Measurements from ENCODE around the gene FNDC10. TPM values are rescaled to one million over a fixed set of nuclear protein-coding genes. Genes with fewer than 3 reads are reported as not detected.
A peak's percentile ranks its signal among the peaks of the same experiment; 100 is the strongest.
"Not testable (repeated sequence)": the region's sequence is repeated elsewhere in the genome, so short reads cannot be mapped to it uniquely, and the experiment has no call there.

The FNDC10 gene
- 4.1 TPM for total RNA-seq

GRCh38 chr1:1599935-1600860, at the start of gene FNDC10:
Gene FNDC10, minus strand, starts transcription at chr1:1600135. Its CDS starts 120 bp downstream, at chr1:1600015.
- no peak for DNase-seq (ENCODE audit: low spot score)

DNA sequence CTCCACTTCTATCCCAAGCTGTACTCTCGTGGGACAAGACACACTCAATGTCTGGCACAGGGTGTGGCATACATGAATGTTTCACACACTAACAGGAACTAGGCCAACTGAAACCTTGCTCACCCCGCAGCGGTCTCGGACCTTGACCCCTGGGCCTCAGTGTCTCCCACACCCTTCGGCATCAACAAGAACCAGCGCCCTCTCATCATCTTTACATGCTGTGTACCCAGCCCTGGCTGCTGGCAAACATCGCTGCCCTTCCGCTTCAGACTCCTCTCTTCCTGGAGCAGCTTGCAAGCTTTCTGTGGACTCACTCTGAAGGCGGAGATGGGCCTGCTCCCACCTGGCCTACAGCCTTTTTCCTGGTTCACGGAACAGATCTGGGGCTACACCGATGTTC, 48.3 kb upstream of the FNDC10 start:
- not testable (repeated sequence) for DNase-seq (ENCODE audit: low spot score)

DNA sequence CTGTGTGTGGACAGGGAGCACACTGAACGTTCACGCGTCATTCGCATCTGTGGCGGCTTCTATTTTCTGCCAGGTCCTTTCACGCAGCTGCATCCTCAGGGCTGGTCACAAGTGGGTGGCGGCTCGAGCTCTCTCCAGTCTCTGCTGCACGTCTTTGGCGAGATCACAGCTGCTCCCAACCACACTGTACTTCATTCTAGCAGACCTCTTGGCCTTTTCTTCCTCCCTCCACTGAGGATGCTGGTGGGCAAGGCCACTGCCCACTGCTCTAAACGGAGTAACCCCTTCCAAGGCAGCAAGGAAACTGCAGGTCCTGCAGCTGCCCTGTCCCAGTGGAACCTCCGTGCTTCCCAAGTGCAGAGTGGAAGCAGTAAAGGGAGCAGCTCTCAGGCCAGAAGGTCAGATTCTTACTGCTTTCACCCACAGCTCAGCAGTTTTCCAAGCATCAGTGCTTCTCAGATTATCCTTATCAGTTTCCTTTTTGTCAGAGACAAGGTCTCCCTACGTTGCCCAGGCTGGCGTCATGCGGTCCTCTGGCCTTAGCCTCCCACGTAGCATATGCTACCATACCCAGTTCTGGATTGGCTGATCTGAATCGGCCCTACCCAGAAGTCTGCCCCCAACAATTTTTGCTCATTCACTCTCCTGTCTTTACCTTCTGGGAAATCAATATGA, 47.8 kb upstream of the FNDC10 start:
- not testable (repeated sequence) for DNase-seq (ENCODE audit: low spot score)

DNA sequence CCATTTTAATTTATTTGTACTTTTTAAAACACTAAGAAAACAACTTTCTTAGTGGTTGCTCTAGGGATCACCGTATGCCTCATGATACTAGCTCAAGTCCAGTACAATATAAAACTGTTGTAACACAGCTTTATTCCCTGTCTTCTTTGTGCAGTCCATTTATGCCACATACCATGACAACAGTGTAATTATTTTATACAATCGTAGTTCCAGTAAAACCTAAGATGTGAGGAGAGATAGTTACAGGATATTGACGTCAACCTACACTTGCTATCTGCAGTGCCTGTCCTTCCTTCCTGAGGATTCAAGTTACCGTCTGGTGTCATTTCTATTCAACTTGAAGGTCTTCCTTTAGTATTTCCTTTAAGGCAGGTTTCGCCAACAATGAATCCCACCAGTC, 46.4 kb upstream of the FNDC10 start:
- DNase-seq (ENCODE audit: low spot score): not testable (repeated sequence)

GRCh38 chr1:1640711-1641461, 41.0 kb upstream of the FNDC10 start:
- not testable (repeated sequence) for DNase-seq (ENCODE audit: low spot score)

DNA sequence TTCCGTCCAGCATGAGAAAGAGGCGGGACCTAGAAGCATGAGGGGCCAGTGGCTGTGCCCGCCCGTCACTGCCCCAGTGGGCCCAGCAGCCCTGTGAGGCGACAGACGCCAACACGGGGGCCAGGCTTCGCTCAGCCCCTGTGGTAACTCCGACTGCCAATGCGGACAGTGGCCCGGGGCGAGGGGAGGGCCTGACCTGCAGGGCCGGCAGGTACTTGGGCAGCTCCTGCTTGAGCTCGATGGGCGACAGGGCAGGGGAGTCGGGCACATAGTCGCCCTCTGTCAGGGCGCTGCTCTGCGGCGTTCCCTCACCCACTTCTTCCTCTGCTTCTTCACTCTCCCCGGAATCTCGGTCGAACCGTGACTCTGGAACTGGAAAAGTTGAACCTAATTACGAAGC, 40.1 kb upstream of the FNDC10 start:
- not testable (repeated sequence) for DNase-seq (ENCODE audit: low spot score)

DNA sequence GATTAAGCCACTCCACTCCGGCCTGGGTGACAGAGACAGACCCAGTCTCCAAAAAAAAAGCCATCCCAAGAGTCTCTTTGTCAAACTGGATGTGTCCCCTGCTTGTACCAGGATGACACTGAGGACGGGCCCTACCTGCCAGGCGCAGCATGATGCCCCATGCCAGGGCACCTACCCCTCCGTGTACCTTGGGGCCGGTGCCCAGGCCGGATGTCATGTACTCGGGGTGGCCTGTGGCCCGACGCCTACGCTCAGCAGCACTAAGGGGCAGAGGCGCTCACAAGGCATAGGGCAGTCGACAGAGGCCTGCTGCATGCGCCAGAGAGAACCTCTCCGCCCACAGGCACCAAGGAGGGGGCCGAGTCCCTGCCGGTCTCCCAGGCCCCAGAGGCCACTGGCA, 39.4 kb upstream of the FNDC10 start:
- DNase-seq (ENCODE audit: low spot score): not testable (repeated sequence)

- not testable (repeated sequence) for DNase-seq (ENCODE audit: low spot score)
Observed at GRCh38 chr1:1638528-1638927, 38.6 kb upstream of the FNDC10 start.

DNA sequence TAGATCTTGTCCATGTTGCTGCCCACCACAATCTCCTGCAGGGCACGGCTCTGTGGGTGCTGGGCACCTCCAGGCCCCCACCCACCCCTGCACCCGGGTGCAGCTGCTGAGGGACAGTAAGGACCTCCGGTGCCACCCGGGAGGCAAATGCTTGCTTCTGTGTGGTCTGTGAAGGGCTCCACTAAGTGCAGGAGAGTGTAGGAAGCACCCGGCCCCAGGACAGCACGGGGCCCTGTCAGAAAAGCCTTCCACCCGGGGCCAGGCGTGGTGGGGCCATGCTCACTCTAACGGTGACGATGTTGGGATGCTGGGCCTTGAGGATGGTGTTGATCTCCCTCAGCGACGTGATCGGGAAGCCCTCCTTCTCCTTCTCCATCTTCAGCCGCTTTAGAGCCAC, 37.5 kb upstream of the FNDC10 start:
- DNase-seq (ENCODE audit: low spot score): not testable (repeated sequence)

DNA sequence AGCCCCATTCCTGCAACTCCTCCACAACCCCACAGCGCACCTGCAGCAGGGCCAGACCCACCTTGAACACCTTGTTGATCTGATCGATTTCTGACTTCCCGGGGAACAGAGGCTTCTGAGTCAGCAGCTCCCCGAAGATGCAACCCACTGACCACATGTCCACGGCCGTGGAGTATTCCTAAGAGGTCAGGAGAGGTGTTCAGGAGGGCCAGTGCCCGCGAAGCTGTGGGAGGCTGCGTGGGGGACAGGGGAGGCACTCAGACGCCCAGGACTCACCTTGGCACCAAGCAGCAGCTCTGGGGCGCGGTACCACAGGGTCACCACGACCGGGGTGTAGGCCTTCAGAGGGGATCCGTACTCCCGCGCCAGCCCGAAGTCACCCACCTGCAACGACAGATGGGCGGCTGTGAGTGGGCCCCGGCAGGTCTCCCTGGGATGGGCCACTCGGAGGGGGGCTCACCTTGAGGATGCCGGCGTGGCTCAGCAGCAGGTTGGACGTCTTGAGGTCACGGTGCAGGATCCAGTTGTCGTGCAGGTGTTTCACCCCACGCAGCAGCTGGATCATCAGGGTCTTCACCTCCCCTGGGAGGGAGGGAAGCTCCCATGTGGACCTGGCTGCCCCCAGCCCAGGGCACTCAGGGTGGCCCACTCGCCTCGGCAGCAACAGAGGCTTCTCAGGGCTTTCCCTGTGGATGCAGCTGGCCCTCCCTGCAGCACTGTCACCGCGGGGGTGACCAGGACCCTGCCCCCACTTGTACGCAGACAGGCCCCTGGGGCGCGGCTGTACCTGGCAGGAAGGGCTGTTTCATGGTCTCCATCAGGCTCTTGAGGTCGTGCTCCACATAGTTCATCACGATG, 36.9 kb upstream of the FNDC10 start:
- DNase-seq (ENCODE audit: low spot score): not testable (repeated sequence)

DNA sequence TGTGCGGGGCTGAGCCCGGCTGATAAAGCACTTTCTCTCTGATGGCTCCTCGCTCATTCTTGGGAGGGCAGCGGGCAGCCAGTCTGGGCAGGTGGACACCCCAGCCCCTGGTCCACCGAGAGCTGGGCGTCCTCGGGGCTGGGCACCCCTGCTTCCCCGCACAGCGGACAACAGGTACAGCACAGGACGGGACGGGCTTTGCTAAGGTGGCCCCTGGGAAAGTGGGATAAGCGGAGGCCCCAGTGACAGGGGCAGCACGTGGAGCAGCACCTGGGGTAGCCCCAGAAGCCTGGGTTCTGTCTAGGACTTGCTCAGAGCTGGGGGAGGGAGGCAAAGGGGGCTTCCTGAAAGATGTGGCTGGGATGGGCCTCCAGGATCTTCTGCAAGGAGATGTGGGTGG, 34.7 kb upstream of the FNDC10 start:
- DNase-seq (ENCODE audit: low spot score): not testable (repeated sequence)

DNA sequence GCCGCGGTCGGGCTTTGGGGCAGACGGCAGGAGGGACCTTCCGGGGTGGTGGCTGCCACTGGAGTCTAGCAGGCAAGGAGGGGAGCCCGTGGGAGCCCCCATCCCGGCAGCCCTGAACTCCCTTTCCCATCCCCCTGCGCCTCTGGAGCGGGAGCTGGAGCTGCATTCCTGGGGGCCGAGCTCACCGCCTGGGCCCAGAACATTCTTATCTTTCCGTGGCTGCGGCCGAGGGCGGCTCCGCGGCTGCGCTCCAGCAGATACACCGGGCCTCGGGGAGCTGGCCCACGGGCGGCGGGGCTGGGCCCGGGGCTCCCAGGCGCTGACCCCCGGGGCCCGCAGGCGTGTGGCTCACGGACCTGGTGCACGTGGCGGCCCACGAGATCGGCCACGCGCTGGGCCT, 33.5 kb upstream of the FNDC10 start:
- DNase-seq (ENCODE audit: low spot score): not testable (repeated sequence)

DNA sequence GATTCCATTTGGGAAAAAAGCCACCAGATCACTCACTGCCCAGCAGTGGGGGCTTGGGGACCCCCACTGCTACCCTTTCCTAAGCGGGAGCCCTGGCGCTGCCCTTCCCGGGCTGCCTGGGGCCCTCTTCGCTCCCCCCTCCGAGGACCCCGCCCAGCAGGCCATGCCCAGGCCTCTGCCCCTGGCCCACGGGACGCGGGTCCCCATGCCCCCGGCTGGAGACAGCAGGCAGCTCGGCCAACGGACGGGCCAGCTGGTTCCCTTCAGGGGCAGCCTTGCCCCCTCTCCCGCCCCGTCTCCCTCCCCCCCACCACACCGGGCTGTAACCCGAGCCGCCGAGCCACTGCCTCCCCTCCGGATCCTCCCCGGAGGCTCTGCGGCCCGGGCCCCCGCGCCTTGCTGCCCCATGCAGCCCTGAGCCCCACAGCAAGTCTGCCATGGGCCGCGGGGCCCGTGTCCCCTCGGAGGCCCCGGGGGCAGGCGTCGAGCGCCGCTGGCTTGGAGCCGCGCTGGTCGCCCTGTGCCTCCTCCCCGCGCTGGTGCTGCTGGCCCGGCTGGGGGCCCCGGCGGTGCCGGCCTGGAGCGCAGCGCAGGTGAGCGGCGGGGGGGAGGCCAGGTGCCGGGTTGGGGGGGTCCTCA, 32.0 kb upstream of the FNDC10 start, which contains the start of gene MMP23B:
MMP23B (plus strand) TSS at position 392 of the 639 bp plus-strand sequence; CDS start at position 438, 46 bp downstream.
- DNase-seq (ENCODE audit: low spot score): peak; percentile 46

- peak; percentile 80 for DNase-seq (ENCODE audit: low spot score)
Observed at GRCh38 chr1:1630965-1631781, 31.2 kb upstream of the FNDC10 start.

DNA sequence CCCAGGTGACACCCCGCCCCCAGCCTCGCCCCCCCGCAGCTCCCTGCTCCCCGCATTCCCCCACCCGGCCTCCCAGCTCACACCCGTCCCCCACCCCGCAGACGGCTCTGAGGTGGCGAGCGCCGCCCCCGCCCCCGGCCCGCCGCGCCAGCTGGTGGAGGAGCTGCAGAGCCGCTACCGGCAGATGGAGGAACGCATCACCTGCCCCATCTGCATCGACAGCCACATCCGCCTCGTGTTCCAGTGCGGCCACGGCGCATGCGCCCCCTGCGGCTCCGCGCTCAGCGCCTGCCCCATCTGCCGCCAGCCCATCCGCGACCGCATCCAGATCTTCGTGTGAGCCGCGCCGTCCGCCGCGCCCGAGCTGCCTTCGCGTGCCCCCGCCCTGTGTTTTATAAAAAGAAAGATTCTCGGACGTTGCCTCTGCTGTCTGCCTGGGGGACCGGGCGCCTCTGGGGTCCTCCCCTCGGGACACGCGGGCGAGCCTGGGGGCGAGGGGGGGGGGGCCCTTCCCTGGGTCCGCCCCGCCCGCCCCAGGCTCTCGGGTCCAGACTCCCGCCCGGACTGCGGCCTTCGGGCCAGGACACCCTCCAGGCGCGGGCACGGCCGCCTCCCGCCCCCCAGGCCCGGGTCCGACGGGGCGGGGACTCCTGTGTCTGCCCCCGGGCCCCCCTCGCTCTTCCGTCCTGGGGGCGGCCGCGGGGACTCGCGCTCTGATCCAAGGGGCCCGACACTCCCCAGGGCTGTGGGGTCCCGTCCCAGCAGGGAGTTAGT, 30.4 kb upstream of the FNDC10 start:
- peak; percentile 83 for DNase-seq (ENCODE audit: low spot score)

DNA sequence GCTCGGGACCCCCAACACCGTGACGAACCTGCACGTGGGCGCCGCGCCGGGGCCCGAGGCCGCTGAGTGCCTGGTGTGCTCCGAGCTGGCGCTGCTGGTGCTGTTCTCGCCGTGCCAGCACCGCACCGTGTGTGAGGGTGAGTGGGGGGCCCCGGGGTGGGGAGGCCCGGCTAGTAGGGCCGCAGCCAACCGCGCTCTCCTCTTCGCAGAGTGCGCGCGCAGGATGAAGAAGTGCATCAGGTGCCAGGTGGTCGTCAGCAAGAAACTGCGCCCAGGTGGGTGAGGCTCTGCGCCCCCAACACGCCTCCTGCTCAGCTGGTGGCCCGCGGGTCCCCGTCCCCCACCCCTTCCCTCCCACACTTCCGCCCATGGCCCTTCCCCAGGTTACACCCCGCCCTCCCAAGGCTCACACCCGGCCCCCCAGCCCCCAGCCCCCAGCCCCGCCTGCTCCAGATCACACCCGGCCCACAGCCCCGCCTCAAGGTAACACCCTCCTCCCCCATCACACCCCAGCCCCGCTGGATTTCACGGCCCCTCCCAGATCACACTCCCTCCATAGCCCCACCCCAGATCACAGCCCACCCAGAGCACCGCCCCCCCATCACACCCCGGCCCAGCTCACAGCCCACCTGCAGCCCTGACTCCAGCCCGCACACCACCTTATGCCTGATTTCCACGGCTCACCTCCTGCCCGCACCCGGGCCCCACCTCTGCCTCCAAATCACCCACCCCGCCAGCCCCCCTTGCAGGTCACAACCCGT, 29.7 kb upstream of the FNDC10 start:
- peak; percentile 46 for DNase-seq (ENCODE audit: low spot score)

DNA sequence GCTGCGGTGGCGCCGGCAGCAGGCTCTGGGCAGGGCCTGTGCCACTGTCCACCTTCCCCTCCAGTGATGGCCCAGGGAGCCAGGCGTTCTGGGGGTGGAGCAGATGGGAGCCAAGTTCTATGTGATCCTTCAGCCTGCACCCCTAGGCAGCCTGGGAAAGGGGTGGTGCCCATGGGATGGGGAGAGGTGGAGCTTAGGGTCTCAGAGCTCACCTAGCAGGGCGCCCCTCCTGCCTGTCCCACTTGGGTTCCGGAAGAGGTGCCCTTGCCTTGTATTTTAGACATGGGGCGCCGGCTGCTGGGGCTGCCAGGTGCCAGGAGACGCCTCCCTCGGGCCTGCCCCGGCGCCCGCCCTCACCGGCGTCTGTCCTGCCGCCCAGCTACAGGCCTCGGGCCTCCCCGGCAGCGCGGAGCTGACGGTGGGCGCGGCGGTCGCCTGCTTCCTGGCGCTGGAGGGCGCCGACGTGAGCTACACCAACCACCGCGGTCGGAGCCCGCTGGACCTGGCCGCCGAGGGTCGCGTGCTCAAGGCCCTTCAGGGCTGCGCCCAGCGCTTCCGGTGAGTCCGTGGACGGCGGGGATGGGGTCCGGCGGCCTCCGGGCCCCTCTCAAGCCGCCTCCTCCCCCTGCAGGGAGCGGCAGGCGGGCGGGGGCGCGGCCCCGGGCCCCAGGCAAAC, 29.0 kb upstream of the FNDC10 start:
- peak; percentile 41 for DNase-seq (ENCODE audit: low spot score)
